ENCODE results near the gene GPRIN1.

GRCh38 chr5:176564002-176564401 is 46.0 kb downstream of the GPRIN1 start:
- no peak for TF ChIP-seq CTCF (IDR thresholded peaks at IDR 0.05)
- no peak for TF ChIP-seq POLR2AphosphoS5 (IDR thresholded peaks at IDR 0.05)
